OCI-LY3 (cell line): ENCODE data around the gene CASP14.

Experiments
- CTCF ChIP-seq: fragments of 200-600, 300-600 bp; sonication (generic); IDR thresholded peaks from 2 replicates; pipeline ENCODE4 v1.5.1; 2014; ENCODE audit warnings: antibody characterized with exemption, low read length, low read depth
- EZH2phosphoT487 ChIP-seq: fragments of 200-600 bp; shearing (Covaris generic); IDR thresholded peaks from 2 replicates; pipeline ENCODE4 v1.6.1; 2018; ENCODE audit warnings: antibody characterized with exemption, mixed run types, low read depth

DNA sequence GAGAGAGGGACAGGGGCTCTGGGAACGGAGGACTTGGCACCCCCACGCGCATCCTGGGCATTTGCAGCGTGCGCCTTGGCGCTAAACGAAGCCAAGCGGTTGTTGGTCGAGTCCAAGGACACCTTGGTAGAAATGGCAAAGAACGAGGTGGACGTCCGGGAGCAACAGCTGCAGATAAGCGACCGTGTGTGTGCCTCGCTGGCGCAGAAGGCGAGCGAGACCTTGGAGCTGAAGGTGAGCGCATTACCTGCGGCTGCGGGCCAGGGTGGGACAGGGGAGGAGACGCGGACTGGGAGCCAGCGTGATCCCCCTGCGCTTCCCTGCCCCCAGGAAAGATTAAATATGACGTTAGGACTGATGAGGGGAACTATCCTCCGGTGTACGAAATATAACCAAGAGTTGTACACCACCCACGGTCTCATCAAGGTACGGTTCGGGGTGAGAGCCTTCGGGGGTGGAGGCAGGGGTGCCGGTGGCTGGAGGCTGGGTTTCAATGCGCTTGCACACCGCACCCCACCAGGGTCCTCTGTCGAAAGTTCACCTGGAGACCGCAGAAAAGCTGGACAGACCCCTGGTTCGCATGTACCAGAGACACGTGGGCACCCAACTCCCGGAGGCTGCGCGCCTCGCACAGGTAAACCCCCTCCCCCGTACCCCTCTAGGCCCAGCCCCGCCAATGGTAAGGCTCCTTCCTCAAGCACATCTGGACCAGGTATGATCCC is 27.8 kb upstream of the CASP14 start:
- TF ChIP-seq CTCF (no peak), EZH2phosphoT487 (no peak)
